GM21723 (cell line): ENCODE results near the gene SHKBP1.
"Not testable (repeated sequence)": the region's sequence is repeated elsewhere in the genome, so short reads cannot be mapped to it uniquely, and the experiment has no call there.

Source experiments
- ATAC-seq: cut with Tn5 transposase; IDR thresholded peaks from one replicate; pipeline ENCODE4 v1.9.1; 2021; ENCODE audit warnings: mild to moderate bottlenecking, moderate library complexity; ENCODE audit not compliant: unreplicated experiment

Gene SHKBP1

GRCh38 chr19:40553885-40554857, 22.5 kb upstream of the SHKBP1 start:
- ATAC-seq = no peak

GRCh38 chr19:40555978-40556689, 20.5 kb upstream of the SHKBP1 start:
- ATAC-seq = no peak

GRCh38 chr19:40556953-40557530, 19.6 kb upstream of the SHKBP1 start:
- no peak for ATAC-seq

- no peak for ATAC-seq
Measured at GRCh38 chr19:40559394-40559793, 17.3 kb upstream of the SHKBP1 start.

GRCh38 chr19:40560092-40560507, 16.6 kb upstream of the SHKBP1 start:
- no peak for ATAC-seq

GRCh38 chr19:40561947-40562346, 14.7 kb upstream of the SHKBP1 start:
- ATAC-seq = no peak

- not testable (repeated sequence) for ATAC-seq
Measured at GRCh38 chr19:40564535-40564934, 12.1 kb upstream of the SHKBP1 start.

GRCh38 chr19:40565355-40565754, 11.3 kb upstream of the SHKBP1 start:
- no peak for ATAC-seq

GRCh38 chr19:40565910-40566495, 10.7 kb upstream of the SHKBP1 start:
- no peak for ATAC-seq

GRCh38 chr19:40567040-40567749, 9.5 kb upstream of the SHKBP1 start:
- ATAC-seq = no peak

- no peak for ATAC-seq
Measured at GRCh38 chr19:40567750-40568494, 8.8 kb upstream of the SHKBP1 start.

- peak; percentile 84 for ATAC-seq
Measured at GRCh38 chr19:40570313-40571004, 6.2 kb upstream of the SHKBP1 start.

GRCh38 chr19:40571005-40571318, 5.7 kb upstream of the SHKBP1 start:
- peak; percentile 3 for ATAC-seq

GRCh38 chr19:40571831-40572495, 4.7 kb upstream of the SHKBP1 start:
- no peak for ATAC-seq

- ATAC-seq = no peak
Measured at GRCh38 chr19:40575326-40575725, 1.3 kb upstream of the SHKBP1 start.

GRCh38 chr19:40576151-40576584, 505 bp upstream of the SHKBP1 start:
- peak; percentile 17 for ATAC-seq

GRCh38 chr19:40578442-40578908, 1.8 kb downstream of the SHKBP1 start:
- no peak for ATAC-seq

GRCh38 chr19:40580619-40581018, 3.9 kb downstream of the SHKBP1 start:
- ATAC-seq = no peak

GRCh38 chr19:40581531-40581930, 4.9 kb downstream of the SHKBP1 start:
- no peak for ATAC-seq
